Loucy (cell line): ENCODE results near the gene PECR.

Experiments
- EZH2phosphoT487 ChIP-seq: fragments of 200-600 bp; IDR thresholded peaks from 2 replicates; pipeline ENCODE4 v1.6.1; 2018; ENCODE audit warnings: antibody characterized with exemption, mild to moderate bottlenecking, moderate library complexity, borderline replicate concordance
- TF ChIP-seq, protein P1 (sequence below): fragments of 200-600 bp; sonication (generic); conservative IDR thresholded peaks from 2 replicates; pipeline ENCODE4 v1.5.1; 2014; ENCODE audit warnings: mild to moderate bottlenecking, antibody characterized with exemption, low read length

DNA sequence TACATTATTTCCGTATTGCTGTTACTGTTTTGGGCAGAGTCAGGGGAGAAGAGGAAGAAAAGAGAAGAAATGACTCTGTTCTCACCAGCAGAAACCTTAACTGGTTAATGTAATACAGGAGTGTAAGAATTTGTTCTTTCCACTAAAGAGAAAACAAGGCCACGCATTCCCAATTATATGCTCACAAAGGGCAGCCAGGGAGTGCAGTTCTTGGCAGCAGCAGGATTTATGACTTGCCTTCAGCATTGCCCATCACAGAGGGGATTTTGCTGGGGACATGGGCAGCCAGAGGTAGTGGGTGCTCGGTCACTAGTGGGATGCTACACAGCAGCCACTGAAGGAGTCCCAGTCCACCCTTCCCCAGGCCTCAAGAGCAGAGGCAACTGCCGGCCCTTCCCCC lies 86.7 kb downstream of the PECR start:
- TF ChIP-seq, protein P1, sequence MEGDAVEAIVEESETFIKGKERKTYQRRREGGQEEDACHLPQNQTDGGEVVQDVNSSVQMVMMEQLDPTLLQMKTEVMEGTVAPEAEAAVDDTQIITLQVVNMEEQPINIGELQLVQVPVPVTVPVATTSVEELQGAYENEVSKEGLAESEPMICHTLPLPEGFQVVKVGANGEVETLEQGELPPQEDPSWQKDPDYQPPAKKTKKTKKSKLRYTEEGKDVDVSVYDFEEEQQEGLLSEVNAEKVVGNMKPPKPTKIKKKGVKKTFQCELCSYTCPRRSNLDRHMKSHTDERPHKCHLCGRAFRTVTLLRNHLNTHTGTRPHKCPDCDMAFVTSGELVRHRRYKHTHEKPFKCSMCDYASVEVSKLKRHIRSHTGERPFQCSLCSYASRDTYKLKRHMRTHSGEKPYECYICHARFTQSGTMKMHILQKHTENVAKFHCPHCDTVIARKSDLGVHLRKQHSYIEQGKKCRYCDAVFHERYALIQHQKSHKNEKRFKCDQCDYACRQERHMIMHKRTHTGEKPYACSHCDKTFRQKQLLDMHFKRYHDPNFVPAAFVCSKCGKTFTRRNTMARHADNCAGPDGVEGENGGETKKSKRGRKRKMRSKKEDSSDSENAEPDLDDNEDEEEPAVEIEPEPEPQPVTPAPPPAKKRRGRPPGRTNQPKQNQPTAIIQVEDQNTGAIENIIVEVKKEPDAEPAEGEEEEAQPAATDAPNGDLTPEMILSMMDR = no peak
- TF ChIP-seq EZH2phosphoT487 = no peak
